NCI-H226 (cell line): ENCODE measurements around the gene IER2.

ENCODE experiments used
- DNase-seq: peaks from one replicate; pipeline ENCODE4 v3.0.0-alpha.2; 2015

The IER2 gene

DNA sequence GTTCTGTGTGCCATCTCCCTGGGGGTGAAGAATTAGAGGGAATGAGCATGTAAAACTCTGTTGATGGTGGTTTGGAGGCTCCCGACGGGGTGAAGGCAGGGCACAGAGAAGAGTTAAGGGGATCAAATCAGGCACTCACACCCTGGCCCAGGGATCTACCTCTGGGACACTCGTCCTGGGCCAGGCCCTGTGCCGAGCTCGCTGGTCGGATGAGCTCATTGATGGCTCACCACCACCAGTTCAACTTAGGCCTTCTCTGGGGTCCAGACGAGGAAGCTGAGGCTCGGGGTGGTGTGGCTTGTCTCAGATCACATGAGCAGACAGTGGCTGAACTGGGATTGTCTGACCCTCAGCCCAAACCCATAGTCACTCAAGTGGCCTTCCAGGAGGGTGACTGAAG lies 30.6 kb upstream of the IER2 start:
- no peak for DNase-seq

DNA sequence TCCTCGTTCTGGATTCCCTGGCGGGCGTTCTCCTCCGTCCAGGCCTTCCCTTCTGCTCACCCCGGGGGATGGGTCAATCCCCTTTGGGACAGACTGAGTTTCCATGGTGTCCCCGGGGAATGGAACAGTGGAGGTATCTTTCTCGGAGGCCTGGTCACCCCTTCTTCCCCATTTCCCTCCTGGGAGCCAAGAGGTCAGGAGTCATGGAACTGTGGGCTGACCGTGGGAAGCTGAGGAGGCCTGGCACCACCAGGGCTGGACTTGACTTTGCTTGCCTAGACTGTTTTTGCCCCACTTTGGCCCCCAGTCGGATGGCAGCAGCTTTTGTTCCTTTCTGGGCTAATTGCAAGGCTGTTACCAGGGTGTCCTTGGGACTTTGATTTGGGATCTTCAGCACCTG lies 30.2 kb upstream of the IER2 start:
- DNase-seq, result no peak

DNA sequence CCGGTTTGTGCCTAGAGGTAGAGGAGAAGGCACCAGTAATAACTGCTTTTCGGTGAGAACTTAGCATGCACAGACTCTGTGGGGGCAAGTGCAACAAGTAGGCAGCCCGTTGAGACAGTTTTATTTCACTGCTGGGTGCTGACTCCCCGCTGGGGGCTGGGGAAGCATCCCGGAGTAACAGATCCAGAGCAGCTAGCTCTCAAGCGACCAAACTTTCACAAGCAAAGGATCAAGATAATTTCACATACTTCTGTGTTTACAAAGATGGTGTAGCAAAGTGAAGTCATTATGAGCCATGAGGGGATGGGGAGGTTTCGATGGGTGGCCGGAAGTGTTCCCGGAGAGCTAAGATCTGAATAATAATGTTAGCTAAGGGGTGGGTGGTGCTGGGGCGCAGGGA lies 29.4 kb upstream of the IER2 start:
- no peak for DNase-seq

DNA sequence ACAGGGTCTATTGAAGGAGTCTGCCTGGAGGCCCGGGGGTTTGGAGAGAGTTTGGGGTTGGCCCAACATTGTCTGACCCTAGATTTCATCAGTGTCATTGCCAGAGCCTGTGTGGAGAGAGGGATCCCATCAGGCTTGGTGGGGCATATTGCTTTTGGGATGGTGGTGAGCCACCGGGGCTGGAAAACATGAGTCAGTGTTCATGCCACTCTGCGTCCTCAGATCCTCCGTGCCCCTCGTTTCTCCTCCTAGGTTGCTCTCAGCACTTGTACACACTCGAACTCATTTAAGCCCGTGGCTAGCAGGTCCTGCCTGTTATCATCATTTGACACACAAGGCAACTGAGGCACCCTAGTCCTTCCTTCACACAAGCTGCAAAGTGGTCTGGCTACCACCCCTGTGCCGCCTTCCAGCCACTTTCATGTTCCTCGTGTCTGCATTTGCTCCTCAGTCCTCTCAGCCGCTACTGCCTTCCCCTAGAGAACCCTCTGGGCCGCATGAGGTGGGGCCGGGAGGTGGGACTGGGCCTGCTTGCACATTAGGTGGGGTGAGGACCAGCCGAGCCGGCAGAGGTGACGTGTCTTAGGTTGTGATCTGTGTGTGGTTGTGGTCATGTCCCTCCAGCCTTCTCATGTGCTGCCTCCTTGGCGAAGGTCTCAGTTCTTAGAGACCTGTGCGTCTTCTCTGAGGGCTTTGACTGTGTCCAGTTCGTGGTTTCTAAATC lies 28.5 kb upstream of the IER2 start:
- DNase-seq, result no peak

DNA sequence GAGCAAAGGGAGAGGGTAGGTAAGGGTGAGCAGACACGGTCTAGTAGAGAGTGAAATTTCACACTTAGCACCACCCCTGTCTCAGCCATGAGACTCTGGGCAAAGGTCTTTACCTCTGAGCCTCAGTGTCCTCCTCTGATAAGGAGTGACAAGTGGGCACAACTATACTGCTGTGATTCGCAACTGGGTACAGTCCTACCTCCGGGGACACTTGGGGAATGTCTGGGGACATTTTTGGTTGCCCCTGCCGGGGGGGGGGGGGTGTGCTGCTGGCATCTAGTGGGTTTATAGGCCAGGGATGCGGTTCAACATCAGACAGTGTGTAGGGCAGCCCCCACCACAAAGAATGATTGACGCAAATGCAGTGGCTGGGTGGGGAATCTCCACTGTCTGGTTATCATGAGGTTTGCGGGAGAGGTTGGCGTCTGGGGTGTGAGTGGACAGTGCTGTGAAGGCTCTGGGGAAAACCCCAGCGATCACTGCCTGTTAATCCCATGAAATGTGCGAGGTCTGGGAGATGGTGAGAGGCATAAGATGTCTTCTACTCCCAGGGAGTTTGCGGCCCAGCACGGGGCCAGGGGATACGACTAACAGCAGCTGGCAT lies 27.8 kb upstream of the IER2 start:
- no peak for DNase-seq

DNA sequence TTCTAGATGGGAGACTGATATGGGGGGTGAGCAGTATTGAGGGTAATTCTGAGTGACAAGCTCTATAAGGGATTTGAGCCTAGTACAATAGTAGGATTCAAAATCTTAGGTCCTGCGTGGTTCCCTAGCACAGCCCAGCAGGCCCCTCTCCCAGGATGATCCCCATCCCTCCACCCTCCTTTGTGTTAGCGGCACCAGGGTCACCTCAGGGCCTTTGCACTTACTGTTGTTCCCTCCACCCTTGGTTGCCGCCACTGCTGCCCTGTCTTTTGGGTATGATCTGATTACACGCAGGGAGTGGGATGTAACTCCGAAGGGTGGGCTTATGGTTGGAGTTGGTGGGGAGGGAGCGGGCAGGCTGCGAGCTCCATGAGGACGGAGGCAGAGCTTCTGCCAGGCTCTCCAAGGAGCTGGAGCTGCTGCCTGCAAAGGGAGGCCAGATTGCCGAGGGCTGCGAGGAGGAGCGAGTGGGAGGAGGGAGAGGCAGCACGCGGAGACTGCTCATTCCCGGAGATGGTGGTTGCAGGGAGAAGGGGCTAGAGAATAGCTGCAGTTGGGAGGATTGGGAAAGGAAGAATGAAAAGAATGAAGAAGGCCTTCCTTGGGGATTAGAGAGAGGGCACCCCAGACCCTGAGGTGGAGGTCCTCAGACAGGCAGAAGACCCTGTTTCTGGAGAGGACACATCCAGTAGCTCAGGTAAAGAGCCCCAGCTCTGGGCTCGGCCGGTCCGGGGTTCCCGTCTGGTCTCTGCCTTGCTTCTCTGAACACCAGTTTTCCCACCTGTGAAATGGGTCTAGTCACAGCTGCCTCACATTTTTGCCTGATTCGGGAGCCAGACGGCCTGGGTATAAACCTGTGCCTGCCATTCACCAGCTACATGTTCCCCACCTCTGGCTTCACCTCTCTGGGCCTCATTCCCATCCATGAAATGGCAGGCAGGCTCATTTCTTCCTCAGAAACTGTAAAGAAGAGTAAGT lies 26.9 kb upstream of the IER2 start:
- no peak for DNase-seq

DNA sequence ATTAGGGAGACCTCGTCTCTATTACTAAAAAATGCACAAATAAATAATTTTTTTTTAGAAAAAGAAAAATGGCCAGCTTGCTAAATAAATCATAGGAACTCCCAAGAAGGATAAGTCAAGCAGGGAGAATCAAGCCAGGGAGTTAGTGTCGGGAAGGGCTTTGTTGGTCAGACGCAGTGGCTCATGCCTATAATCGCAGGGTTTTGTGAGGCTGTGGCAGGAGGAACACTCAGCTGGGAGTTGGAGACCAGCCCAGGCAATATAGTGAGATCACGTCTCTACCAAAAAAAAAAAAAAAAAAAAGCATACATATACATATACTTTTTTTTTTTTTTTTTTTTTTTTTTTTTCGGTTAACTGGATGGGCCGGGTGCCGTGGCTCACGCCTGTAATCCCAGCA lies 23.2 kb upstream of the IER2 start:
- DNase-seq, result no peak

DNA sequence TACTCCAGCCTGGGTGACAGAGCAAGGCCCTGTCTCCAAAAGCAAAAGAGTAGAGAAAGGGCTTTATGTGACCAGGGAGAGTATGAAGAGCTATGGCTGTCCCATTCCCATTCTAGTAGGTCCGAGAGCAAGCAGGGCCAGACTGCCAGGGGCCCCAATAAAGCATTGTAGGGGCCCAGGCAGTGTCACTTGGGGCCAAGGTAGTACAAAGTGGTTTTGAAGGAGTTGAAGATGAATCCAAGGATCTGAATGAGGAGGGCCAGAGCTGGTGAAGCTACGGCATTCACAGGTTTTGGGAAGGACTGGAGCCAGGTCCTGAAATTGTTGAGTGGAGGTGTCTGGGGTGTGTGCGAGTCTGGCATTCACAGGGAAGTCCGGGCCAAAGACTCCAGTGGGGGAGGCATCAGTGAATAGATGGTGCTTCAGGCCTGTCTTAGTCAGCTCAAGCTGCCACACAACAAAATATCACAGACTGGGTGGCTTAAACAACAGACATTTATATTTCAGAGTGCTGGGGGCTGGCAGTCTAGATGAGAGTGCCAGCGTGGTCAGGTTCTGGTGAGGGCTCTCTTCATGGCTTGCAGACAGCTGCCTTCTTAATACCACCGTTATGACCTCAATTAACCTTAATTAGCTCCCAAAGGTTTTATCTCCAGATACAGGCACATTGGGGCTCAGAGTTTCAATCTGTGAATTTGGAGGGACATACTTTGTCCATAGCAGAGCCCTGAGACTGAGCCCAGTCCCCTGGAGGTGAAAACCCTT lies 22.2 kb upstream of the IER2 start:
- DNase-seq, result no peak

DNA sequence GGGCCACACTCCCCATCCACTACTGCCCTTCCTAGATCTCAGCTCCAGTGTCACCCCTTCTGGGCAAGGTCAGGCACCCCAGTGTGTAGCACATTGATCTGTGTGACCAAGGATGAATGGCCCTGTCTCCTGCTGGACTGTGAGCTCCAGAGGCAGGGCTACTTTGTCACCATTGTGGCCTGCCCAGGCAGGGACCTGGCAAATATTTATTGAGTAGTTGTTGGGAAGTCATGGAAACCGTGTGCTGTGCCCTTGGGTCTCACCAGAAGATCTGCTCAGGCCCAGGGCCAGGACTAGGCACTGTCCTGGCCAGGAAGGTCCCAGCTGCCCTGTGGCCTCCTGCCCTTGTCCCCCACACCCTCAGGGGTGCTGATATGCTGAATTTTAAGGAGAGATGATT lies 21.6 kb upstream of the IER2 start:
- no peak for DNase-seq

DNA sequence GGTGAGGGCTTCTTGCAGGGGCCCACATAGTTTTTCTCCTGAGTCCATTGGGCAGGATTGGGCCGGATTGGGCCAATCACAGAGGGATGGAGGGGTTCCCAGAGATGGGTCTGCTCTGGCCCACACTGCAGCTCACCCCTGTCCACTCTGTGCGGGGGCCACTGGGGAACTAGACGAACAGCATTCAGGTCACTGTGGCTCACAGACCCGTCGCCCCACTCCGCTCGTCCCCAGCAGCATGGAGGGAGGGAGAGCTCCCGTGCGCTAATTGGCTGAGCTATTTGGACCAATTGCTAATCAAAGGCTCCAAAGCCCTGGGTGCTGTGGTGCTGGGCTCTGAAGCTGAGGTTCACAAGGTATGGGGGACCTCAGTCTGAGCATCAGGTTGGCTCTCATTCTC lies 20.8 kb upstream of the IER2 start:
- no peak for DNase-seq

DNA sequence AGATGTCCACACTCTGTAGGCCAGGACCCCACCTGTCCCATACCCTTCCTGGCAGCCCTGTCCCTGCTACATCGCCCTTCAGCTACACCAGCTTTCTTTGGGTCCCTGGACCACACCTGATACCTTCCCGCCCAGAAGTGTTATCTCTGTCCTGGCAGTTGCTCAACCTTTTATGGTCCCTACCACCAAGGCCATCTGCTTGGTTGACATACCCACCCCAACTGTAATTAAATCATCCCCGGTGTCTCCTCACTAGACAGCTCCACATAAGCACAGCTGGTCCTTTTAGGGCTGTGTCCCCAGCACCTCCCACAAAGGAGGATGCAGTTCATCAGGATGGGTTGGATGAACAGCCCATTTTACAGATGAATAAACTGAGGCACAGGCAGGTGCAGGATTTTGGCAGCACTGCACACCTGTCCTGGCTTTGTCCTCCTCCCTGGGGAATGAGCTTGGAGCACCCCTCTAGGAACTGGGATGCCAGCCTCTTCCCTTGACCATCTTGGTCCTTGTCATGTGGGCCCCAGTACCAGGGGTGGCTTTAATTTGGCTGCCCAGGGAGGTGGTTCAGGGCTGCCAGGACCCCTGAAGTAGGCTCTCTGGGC lies 19.2 kb upstream of the IER2 start:
- no peak for DNase-seq

DNA sequence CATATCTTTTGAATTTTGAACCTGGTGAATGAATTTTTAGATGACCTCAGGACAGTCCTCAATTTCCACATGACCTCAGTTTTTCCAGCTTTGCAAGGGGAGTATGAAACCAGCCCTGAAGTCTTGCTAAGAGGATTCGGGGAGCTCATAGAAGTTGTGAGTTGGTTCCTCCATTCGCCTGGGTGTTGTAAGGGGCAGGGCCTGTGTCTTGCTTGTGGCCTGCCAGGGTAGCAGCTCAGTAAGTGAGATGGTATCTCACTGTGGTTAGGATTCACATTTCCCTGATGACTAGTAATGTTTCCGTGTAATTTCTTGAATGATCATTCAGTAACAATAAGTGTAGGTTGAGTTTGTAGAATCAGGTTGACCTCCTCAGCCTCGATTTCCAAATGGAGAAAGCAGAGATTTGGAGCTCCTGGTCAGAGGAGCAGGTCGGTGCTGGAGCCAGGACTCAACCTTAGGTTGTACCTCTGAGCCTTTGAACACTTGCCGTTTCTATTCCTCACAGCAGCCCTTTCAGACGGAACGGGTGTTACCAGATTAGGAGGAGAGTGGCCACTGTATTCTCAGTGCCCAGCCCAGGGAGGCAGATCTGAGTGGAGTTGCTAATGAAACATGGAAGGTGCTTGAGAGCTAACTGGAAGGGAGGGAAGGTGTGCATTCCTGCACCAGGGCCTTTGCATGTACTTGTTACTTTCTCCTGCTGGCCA lies 17.6 kb upstream of the IER2 start:
- DNase-seq, result no peak

DNA sequence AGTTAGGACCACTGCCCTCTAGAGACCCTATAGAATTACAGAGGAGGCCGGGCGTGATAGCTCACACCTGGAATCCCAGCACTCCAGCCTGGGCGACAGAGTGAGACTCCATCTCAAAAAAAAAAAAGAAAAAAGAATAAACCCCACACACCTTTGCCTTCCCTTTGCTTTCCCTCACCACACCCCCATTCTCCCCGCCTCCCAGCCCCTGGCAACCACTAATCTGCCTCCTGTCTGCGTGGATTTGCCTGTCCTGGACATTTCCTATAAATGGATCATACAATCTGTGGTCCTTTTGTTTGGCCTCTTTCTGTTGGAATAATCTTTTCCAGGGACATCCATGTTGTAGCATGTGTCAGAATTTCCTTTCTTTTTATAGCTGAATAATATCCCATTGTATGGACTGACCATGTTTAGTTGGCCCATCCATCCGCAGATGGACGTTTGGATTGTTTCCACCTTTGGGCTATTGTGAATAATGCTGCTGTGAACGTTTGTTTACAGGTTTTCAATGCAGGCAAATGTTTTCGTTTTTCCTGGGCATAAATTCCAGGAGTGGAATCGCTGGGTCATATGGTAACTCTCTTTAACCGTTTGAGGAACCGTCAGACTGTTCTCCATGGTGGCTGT lies 16.9 kb upstream of the IER2 start:
- no peak for DNase-seq

DNA sequence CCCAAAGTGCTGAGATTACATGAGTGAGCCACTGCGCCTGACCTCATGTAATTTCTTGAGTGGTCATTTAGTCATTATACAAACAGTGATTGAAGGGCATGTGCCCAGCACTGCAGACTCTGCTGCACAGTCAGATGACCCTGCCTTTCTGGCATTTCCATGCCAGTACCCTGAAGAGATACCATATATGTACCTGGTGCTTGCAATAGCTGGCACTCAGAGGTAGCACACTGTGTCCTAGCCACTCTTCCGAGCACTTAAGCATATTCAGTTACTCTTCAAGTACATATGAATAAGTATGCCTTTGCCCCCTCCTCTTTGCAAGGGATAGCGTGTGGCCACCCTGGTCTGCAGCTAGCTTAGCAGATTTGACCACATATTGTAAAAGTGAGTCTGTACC lies 15.6 kb upstream of the IER2 start:
- DNase-seq, result no peak

DNA sequence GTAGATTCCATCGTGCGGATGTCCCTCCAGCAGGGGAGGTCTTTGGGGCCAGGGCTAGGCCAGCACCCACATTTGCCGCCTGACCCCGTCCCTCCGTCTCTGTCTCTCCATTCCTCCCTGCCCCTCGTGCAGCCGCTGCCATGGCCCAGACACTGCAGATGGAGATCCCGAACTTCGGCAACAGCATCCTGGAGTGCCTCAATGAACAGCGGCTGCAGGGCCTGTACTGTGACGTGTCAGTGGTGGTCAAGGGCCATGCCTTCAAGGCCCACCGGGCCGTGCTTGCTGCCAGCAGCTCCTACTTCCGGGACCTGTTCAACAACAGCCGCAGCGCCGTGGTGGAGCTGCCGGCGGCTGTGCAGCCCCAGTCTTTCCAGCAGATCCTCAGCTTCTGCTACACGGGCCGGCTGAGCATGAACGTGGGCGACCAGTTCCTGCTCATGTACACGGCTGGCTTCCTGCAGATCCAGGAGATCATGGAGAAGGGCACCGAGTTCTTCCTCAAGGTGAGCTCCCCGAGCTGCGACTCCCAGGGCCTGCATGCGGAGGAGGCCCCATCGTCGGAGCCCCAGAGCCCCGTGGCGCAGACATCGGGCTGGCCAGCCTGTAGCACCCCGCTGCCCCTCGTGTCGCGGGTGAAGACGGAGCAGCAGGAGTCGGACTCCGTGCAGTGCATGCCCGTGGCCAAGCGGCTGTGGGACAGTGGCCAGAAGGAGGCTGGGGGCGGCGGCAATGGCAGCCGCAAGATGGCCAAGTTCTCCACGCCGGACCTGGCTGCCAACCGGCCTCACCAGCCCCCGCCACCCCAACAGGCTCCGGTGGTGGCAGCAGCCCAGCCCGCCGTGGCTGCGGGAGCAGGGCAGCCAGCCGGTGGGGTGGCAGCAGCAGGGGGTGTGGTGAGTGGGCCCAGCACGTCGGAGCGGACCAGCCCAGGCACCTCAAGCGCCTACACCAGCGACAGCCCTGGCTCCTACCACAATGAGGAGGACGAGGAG lies 14.8 kb upstream of the IER2 start:
- no peak for DNase-seq

DNA sequence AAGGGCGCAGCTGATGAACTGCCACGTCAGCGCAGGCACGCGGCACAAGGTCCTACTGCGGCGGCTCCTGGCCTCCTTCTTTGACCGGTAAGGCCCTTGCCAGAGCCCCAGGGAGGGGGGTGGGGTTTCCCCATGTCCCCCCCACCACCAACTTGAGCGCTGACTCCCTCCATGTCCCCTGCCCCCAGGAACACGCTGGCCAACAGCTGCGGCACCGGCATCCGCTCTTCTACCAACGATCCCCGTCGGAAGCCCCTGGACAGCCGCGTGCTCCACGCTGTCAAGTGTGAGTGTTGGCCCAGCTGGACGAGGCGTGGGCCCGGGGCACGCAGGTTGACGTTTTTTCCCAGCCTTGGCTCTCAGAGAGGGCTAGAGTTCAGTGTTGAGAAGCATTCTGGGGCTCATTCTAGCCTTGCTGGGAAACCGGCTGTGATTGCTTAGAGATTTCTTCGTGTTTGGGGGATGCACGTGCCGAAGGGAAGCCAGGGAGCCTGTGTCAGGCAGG lies 12.9 kb upstream of the IER2 start:
- DNase-seq, result no peak

DNA sequence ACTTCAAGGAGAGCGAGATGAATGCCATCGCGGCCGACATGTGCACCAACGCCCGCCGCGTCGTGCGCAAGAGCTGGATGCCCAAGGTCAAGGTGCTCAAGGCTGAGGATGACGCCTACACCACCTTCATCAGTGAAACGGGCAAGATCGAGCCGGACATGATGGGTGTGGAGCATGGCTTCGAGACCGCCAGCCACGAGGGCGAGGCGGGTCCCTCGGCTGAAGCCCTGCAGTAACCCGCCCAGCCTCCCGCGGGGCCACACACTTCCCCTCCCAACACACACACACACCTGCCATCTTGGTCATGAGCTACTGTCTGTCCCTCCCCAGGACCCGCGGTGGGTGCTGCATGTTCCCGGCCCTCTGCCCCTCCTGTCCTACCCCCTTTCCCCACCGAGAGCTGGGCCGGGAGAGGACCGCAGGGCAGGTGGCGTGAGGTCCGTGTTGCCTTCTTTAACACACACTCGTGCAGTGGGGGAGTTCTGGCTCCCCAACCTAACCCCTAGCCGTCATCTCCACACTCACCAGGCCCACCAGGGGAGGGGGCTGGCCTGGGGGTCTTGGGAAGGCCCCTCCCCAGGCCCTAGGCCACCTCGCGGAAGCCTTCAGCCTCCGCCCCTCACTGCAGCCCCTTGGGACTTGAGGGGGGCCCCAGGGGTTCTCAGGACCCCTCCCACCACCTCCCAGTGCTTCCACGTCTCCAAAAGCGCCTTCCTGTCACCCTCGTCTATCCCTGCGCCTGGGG lies 11.9 kb upstream of the IER2 start:
- DNase-seq, result no peak

DNA sequence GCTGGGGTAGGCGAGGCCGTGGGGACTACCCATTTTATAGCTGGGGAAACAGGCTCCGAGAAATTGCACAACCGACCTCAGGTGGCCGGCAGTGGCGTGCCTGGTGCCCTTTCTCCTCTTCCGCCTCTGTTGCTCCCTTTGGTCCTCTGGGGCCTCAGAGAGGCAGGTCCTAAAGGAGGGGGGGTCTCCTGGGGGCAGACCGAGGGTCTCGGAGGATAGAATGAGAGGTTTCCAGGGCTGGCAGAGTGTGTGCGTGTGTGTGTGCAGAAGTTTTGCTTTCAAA lies 11.4 kb upstream of the IER2 start:
- no peak for DNase-seq

DNA sequence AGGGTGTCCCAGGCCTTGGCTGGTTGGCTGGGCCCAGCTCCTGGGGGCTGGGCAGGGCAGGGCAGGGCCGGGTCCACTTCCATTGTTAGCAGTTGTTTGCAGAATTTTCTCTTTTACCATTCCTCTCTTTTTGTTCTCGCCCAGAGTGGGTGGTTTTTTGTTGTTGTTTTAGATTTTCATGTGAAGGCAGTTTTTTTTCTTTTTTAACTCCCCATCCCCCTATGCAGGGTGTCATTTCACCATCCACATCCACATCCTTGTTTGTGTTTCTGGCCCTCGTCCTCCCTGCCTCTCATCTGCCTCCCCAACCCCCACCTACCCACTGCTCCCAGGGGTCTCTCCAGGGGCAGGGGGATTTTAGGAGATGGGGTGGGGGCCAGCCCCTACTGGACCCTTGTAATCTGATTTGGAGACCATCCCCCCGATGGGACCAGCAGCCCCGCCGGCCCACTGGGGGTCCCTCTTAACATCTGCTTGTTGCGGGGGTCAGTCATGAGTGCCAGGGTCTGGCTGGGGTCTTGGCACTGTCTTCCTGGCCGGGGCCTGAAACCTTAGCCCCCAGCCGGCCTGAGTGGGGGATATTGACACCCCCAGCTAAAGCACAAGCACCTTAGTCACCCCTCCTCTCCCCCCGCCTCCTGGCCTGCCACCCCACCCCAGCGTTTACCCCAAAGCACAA lies 10.4 kb upstream of the IER2 start:
- no peak for DNase-seq
